ENCODE measurements around the gene CP.

GRCh38 chr3:149212386-149212785 lies 9.2 kb downstream of the CP start:
- no peak for TF ChIP-seq CTCF (IDR thresholded peaks at IDR 0.05)
- no peak for TF ChIP-seq EZH2 (IDR thresholded peaks at IDR 0.05; ENCODE audit: borderline replicate concordance, insufficient read depth, low read depth, low read length, poor library complexity, severe bottlenecking)

Measured in B cell (primary cell).